Lower leg skin (tissue), 4 donors: Measurements from ENCODE around the gene GRIK4. TPM values are rescaled to one million over a fixed set of nuclear protein-coding genes. Genes with fewer than 3 reads are reported as not detected.

Source experiments
- DNase-seq, 2 donors: peaks; one replicate each; pipeline ENCODE4 v3.0.0-alpha.2; 2019; ENCODE audit warnings: low spot score in 2 of 2
- H3K4me3 ChIP-seq: fragments of 200-600 bp; sonication (generic); 2 replicates; pipeline ENCODE4 v1.5.1; 2017; ENCODE audit warnings: mild to moderate bottlenecking, low read depth; ENCODE audit not compliant: poor library complexity, severe bottlenecking
- CTCF ChIP-seq, 3 donors: fragments of 450-650 bp; IDR thresholded peaks; one replicate each; pipeline ENCODE4 v1.5.1; 2016; ENCODE audit warnings: antibody characterized with exemption in 3 of 3, mild to moderate bottlenecking in 3 of 3, moderate library complexity in 2 of 3
- POLR2A ChIP-seq, 2 donors: fragments of 450-650 bp; IDR thresholded peaks; one replicate each; pipeline ENCODE4 v1.6.1; 2016 to 2017; ENCODE audit warnings: antibody characterized with exemption in 2 of 2, mild to moderate bottlenecking in 1 of 2, moderate library complexity in 1 of 2
- WGBS, 2 donors: methylation state at CpG; one replicate each; pipeline ENCODE4 v1.1.5; 2018; 5-methylcytosine and 5-hydroxymethylcytosine counted together
- intact Hi-C: fragments of 100-400 bp; cut with DNase I; formaldehyde crosslinking; loops from one replicate; pipeline ENCODE4 v1.15.0; 2023; ENCODE audit warnings: low total_unique reads
- total RNA-seq, 4 donors: library from RNA; depleted of rRNA; stranded (reverse); fragments of >200 nt; gene quantifications; one replicate each; pipeline ENCODE4 v1.1.0, GENCODE V29; 2016

GRIK4 gene
- total RNA-seq, 4 donors from 2014 or later = 0.06 to 0.67 TPM; not detected in 2

- intact Hi-C loops = no loop called here
- TF ChIP-seq POLR2A (IDR thresholded peaks at IDR 0.05) (no peak), CTCF (IDR thresholded peaks at IDR 0.05) (no peak)
- DNase-seq = no peak
- no peak overlapping the region for H3K4me3 ChIP-seq
- WGBS, 2 donors = 90 to 94% methylated on average over 1 of the region's 1 CpG
Observed at GRCh38 chr11:120857508-120857907, 346.0 kb downstream of the GRIK4 start.

- intact Hi-C loops = no loop called here
- TF ChIP-seq CTCF (IDR thresholded peaks at IDR 0.05) (no peak), POLR2A (IDR thresholded peaks at IDR 0.05) (no peak)
- 55 to 69% methylated on average over 3 of the region's 3 CpGs for WGBS, 2 donors
- no peak overlapping the region for H3K4me3 ChIP-seq
- DNase-seq = no peak
Observed at GRCh38 chr11:120858740-120859139, 347.2 kb downstream of the GRIK4 start.

- 83% methylated on average over 7 of the region's 7 CpGs for WGBS, 2 donors
- TF ChIP-seq CTCF (IDR thresholded peaks at IDR 0.05) = no peak
- TF ChIP-seq POLR2A (IDR thresholded peaks at IDR 0.05) = no peak
- DNase-seq = no peak
- no peak overlapping the region for H3K4me3 ChIP-seq
- intact Hi-C loops = no loop called here
Observed at GRCh38 chr11:120859552-120860295, 348.2 kb downstream of the GRIK4 start.

GRCh38 chr11:120863359-120863758 is 351.8 kb downstream of the GRIK4 start:
- H3K4me3 ChIP-seq = no peak overlapping the region
- intact Hi-C loops = no loop called here
- no peak for DNase-seq
- WGBS, 2 donors = 70 to 82% methylated on average over 2 of the region's 2 CpGs
- no peak for TF ChIP-seq POLR2A (IDR thresholded peaks at IDR 0.05)
- no peak for TF ChIP-seq CTCF (IDR thresholded peaks at IDR 0.05)

- intact Hi-C loops = no loop called here
- TF ChIP-seq POLR2A (IDR thresholded peaks at IDR 0.05) = no peak
- WGBS, 2 donors = 67 to 72% methylated on average over 8 of the region's 8 CpGs
Observed at GRCh38 chr11:120867024-120867423, 355.5 kb downstream of the GRIK4 start.

GRCh38 chr11:120867531-120867930 is 356.0 kb downstream of the GRIK4 start:
- intact Hi-C loops = no loop called here
- no peak for TF ChIP-seq POLR2A (IDR thresholded peaks at IDR 0.05)
- TF ChIP-seq CTCF (IDR thresholded peaks at IDR 0.05) = no peak
- no peak overlapping the region for H3K4me3 ChIP-seq
- 49 to 59% methylated on average over 11 of the region's 11 CpGs for WGBS, 2 donors
- DNase-seq = no peak

More at GRCh38 chr11:120867024-120867423, 355.5 kb downstream of the GRIK4 start:
- H3K4me3 ChIP-seq = no peak overlapping the region
- no peak for DNase-seq
